T-helper 1 cell treated with Interleukin-12 subunit alpha and Interleukin-12 subunit beta and Interleukin-4 antibody, amounts not matched to agents 30 ng/mL and 1 ng/mL, for 36 hours (primary cell): ENCODE data around the gene CYTH2. TPM values are rescaled to one million over a fixed set of nuclear protein-coding genes. Genes with fewer than 3 reads are reported as not detected.

Source experiments
- total RNA-seq: library from RNA; stranded (reverse); gene quantifications from 2 replicates; pipeline ENCODE4 v1.2.3, GENCODE V29; 2022

Gene CYTH2
- total RNA-seq, 1 donor from 2014 or later: 49.0 TPM

Other genes with a start within 250 kb of the CYTH2 start
- 185 and 191 TPM in 2 replicates for gene CARD8, start 213.5 kb upstream of the CYTH2 start, total RNA-seq
- 0.15 TPM in 1 of 2 replicates, not detected in the other for gene ZNF114, start 199.3 kb upstream of the CYTH2 start, total RNA-seq
- gene EMP3, start 143.8 kb upstream of the CYTH2 start, total RNA-seq: 449 and 464 TPM in 2 replicates
- 13.6 and 14.7 TPM in 2 replicates for gene TMEM143, start 105.4 kb upstream of the CYTH2 start, total RNA-seq
- not detected in 2 replicates for gene SYNGR4, start 105.0 kb upstream of the CYTH2 start, total RNA-seq
- gene KDELR1, start 77.8 kb upstream of the CYTH2 start, total RNA-seq: 72.6 and 74.0 TPM in 2 replicates
- 0.25 and 0.32 TPM in 2 replicates for gene GRIN2D, start 75.7 kb upstream of the CYTH2 start, total RNA-seq
- 45.8 and 52.1 TPM in 2 replicates for gene GRWD1, start 23.4 kb upstream of the CYTH2 start, total RNA-seq
- gene KCNJ14, start 13.8 kb upstream of the CYTH2 start, total RNA-seq: 1.5 and 1.8 TPM in 2 replicates
- gene LMTK3, start 42.5 kb downstream of the CYTH2 start, total RNA-seq: 4.5 and 5.0 TPM in 2 replicates
- gene SULT2B1, start 82.8 kb downstream of the CYTH2 start, total RNA-seq: 0.29 and 0.32 TPM in 2 replicates
- not detected in 2 replicates for gene SPACA4, start 137.4 kb downstream of the CYTH2 start, total RNA-seq
- gene FAM83E, start 145.7 kb downstream of the CYTH2 start, total RNA-seq: 2.8 and 3.1 TPM in 2 replicates
- gene RPL18, start 149.8 kb downstream of the CYTH2 start, total RNA-seq: 1,358 and 1,391 TPM in 2 replicates
- gene SPHK2, start 150.1 kb downstream of the CYTH2 start, total RNA-seq: 32.7 and 41.5 TPM in 2 replicates
- gene DBP, start 168.0 kb downstream of the CYTH2 start, total RNA-seq: 6.4 and 8.0 TPM in 2 replicates
- gene CA11, start 176.8 kb downstream of the CYTH2 start, total RNA-seq: 6.6 and 8.8 TPM in 2 replicates
- 0.51 and 0.81 TPM in 2 replicates for gene NTN5, start 203.6 kb downstream of the CYTH2 start, total RNA-seq
- gene FUT2, start 226.6 kb downstream of the CYTH2 start, total RNA-seq: not detected in 2 replicates